SU-DHL-6 (cell line): ENCODE results near the gene CHGA.

ENCODE experiments used
- CTCF ChIP-seq: fragments of 200-600 bp; sonication (generic); IDR thresholded peaks from one replicate; pipeline ENCODE4 v1.5.1; 2017; ENCODE audit warnings: antibody characterized with exemption, mild to moderate bottlenecking, low read length, moderate library complexity; ENCODE audit not compliant: insufficient read depth, poor library complexity, severe bottlenecking
- EZH2phosphoT487 ChIP-seq: fragments of 200-600 bp; sonication (generic), shearing (Covaris generic); conservative IDR thresholded peaks from 2 replicates; pipeline ENCODE4 v1.6.1; 2018; ENCODE audit warnings: mild to moderate bottlenecking, antibody characterized with exemption, low read length, moderate library complexity, mixed read lengths

- no peak for TF ChIP-seq CTCF
- no peak for TF ChIP-seq EZH2phosphoT487
Observed at GRCh38 chr14:92929689-92930608, 7.0 kb downstream of the CHGA start.
